Measurements from ENCODE around the gene EFTUD2. TPM values are rescaled to one million over a fixed set of nuclear protein-coding genes. Genes with fewer than 3 reads are reported as not detected.

Gene EFTUD2
- total RNA-seq, 1 donor from 2014 or later = 78.1 TPM

- H3K4me3 ChIP-seq (ENCODE audit: low read depth, low read length) = no peak overlapping the region
- no peak for TF ChIP-seq CTCF (conservative IDR thresholded peaks at IDR 0.05; ENCODE audit: low read depth, low read length)
- DNase-seq (ENCODE audit: low read depth) = no peak
Measured at GRCh38 chr17:44807093-44807816, 92.0 kb downstream of the EFTUD2 start.

GRCh38 chr17:44804302-44805089, 94.7 kb downstream of the EFTUD2 start:
- no peak overlapping the region for H3K4me3 ChIP-seq (ENCODE audit: low read depth, low read length)
- DNase-seq (ENCODE audit: low read depth) = no peak
- TF ChIP-seq CTCF (conservative IDR thresholded peaks at IDR 0.05; ENCODE audit: low read depth, low read length) = no peak

GRCh38 chr17:44801880-44802279, 97.4 kb downstream of the EFTUD2 start:
- no peak for TF ChIP-seq CTCF (conservative IDR thresholded peaks at IDR 0.05; ENCODE audit: low read depth, low read length)
- DNase-seq (ENCODE audit: low read depth) = no peak
- no peak overlapping the region for H3K4me3 ChIP-seq (ENCODE audit: low read depth, low read length)

Other genes with a start within 250 kb of the EFTUD2 start
- 7.1 and 9.8 TPM in 2 replicates for gene MEIOC, start 243.0 kb downstream of the EFTUD2 start, total RNA-seq
- 26.3 and 37.4 TPM in 2 replicates for gene CCDC43, start 209.7 kb downstream of the EFTUD2 start, total RNA-seq
- 12.2 and 16.1 TPM in 2 replicates for gene DBF4B, start 190.8 kb downstream of the EFTUD2 start, total RNA-seq
- 0.06 and 0.36 TPM in 2 replicates for gene ADAM11, start 140.5 kb downstream of the EFTUD2 start, total RNA-seq
- 42.4 and 42.5 TPM in 2 replicates for gene GJC1, start 69.2 kb downstream of the EFTUD2 start, total RNA-seq
- gene HIGD1B, start 51.6 kb downstream of the EFTUD2 start, total RNA-seq = not detected in 2 replicates
- gene GFAP, start 16.1 kb upstream of the EFTUD2 start, total RNA-seq = 0.58 and 1.0 TPM in 2 replicates
- gene KIF18B, start 48.3 kb upstream of the EFTUD2 start, total RNA-seq = 22.5 and 26.3 TPM in 2 replicates
- gene C1QL1, start 68.9 kb upstream of the EFTUD2 start, total RNA-seq = 0.22 TPM in 1 of 2 replicates, not detected in the other
- 40.4 and 44.4 TPM in 2 replicates for gene DCAKD, start 152.2 kb upstream of the EFTUD2 start, total RNA-seq
- gene NMT1, start 161.9 kb upstream of the EFTUD2 start, total RNA-seq = 81.9 and 82.5 TPM in 2 replicates
- gene PLCD3, start 233.1 kb upstream of the EFTUD2 start, total RNA-seq = 46.0 and 107 TPM in 2 replicates
- gene ACBD4, start 236.2 kb upstream of the EFTUD2 start, total RNA-seq = 4.5 and 11.3 TPM in 2 replicates
- gene HEXIM1, start 249.0 kb upstream of the EFTUD2 start, total RNA-seq = 11.0 and 20.3 TPM in 2 replicates